ENCODE data around the gene C11orf52. TPM values are rescaled to one million over a fixed set of nuclear protein-coding genes. Genes with fewer than 3 reads are reported as not detected.
"Not testable (repeated sequence)": the region's sequence is repeated elsewhere in the genome, so short reads cannot be mapped to it uniquely, and the experiment has no call there.

The C11orf52 gene
- total RNA-seq, 1 experiment from 2014 or later: 2.0 TPM

- H3K4me1 Mint-ChIP-seq (ENCODE audit: insufficient read depth, unreplicated experiment): peaks cover 21% of the 10 kb centered on the region
- DNase-seq (ENCODE audit: unreplicated experiment): no peak
- no TSS peak for BruUV-seq (replicated peaks)
- no peak overlapping the region for H3K4me3 Mint-ChIP-seq (ENCODE audit: unreplicated experiment)
- intact Hi-C loops (cut with micrococcal nuclease): no loop called here
- H3K36me3 Mint-ChIP-seq (ENCODE audit: insufficient read depth, unreplicated experiment): no peaks in the 10 kb centered on the region
- ChIA-PET POLR2A (interaction anchor here (1.4 to 21.8 kb wide), 3 partner anchors 11 to 46 kb away, joined by 3 to 513 read pairs (median 28); partner anchors contain the start of gene CRYAB), CTCF (interaction anchor here (1.0 to 21.3 kb wide), 10 partner anchors 11 to 84 kb away, joined by 3 to 564 read pairs (median 10); partner anchors contain the start of genes ALG9, C11orf52 and CRYAB)
- no peaks in the 10 kb centered on the region for H3K9me3 Mint-ChIP-seq (ENCODE audit: unreplicated experiment)
- TF ChIP-seq CTCF (IDR thresholded peaks at IDR 0.05; ENCODE audit: unreplicated experiment): no peak
- peak overlapping the region; percentile 16 for H3K27ac Mint-ChIP-seq (ENCODE audit: low read depth, unreplicated experiment)
- no peaks in the 10 kb centered on the region for H3K27me3 Mint-ChIP-seq (ENCODE audit: insufficient read depth, unreplicated experiment)
These were observed 13.9 kb downstream of the C11orf52 start for GRCh38 chr11:111932611-111932950.

GRCh38 chr11:111933176-111933575 lies 14.5 kb downstream of the C11orf52 start:
- BruUV-seq (replicated peaks); intact Hi-C loops (cut with micrococcal nuclease); H3K4me3 Mint-ChIP-seq (ENCODE audit: unreplicated experiment); H3K9me3 Mint-ChIP-seq (ENCODE audit: unreplicated experiment); H3K36me3 Mint-ChIP-seq (ENCODE audit: insufficient read depth, unreplicated experiment); DNase-seq (ENCODE audit: unreplicated experiment); H3K27me3 Mint-ChIP-seq (ENCODE audit: insufficient read depth, unreplicated experiment): not testable (repeated sequence)
- H3K4me1 Mint-ChIP-seq (ENCODE audit: insufficient read depth, unreplicated experiment): peaks cover 27% of the 10 kb centered on the region
- CTCF ChIA-PET: interaction anchor here (0.6 to 21.3 kb wide), 3 partner anchors 14 to 53 kb away, joined by 3 to 564 read pairs (median 3); partner anchors contain the start of genes C11orf52 and CFAP68
- peak overlapping the region; percentile 16 for H3K27ac Mint-ChIP-seq (ENCODE audit: low read depth, unreplicated experiment)
- POLR2A ChIA-PET: interaction anchor here (3.5 to 21.8 kb wide), 3 partner anchors 10 to 45 kb away, joined by 28 to 513 read pairs (median 239); no protein-coding TSS in a partner anchor

- no peak for TF ChIP-seq CTCF (IDR thresholded peaks at IDR 0.05; ENCODE audit: unreplicated experiment)
- Mint-ChIP-seq H3K36me3 (ENCODE audit: insufficient read depth, unreplicated experiment) (no peaks in the 10 kb centered on the region), H3K27me3 (ENCODE audit: insufficient read depth, unreplicated experiment) (no peaks in the 10 kb centered on the region), H3K27ac (ENCODE audit: low read depth, unreplicated experiment) (no peak overlapping the region), H3K9me3 (ENCODE audit: unreplicated experiment) (no peaks in the 10 kb centered on the region), H3K4me3 (ENCODE audit: unreplicated experiment) (no peak overlapping the region), H3K4me1 (ENCODE audit: insufficient read depth, unreplicated experiment) (peaks cover 34% of the 10 kb centered on the region)
- no peak for DNase-seq (ENCODE audit: unreplicated experiment)
- intact Hi-C loops (cut with micrococcal nuclease): no loop called here
- BruUV-seq (replicated peaks): no TSS peak
- CTCF ChIA-PET: interaction anchor here (0.5 to 21.3 kb wide), 10 partner anchors 9 to 340 kb away, joined by 3 to 564 read pairs (median 4); partner anchors contain the start of gene CFAP68
- POLR2A ChIA-PET: interaction anchor here (0.9 to 21.8 kb wide), 5 partner anchors 10 to 63 kb away, joined by 3 to 513 read pairs (median 28); no protein-coding TSS in a partner anchor
These were observed 15.2 kb downstream of the C11orf52 start for GRCh38 chr11:111933872-111934271.

GRCh38 chr11:111934306-111934705 lies 15.6 kb downstream of the C11orf52 start:
- BruUV-seq (replicated peaks): no TSS peak
- POLR2A ChIA-PET: interaction anchor here (0.9 to 21.8 kb wide), 6 partner anchors 9 to 64 kb away, joined by 3 to 513 read pairs (median 19); partner anchors contain the start of genes CRYAB and HSPB2
- H3K4me1 Mint-ChIP-seq (ENCODE audit: insufficient read depth, unreplicated experiment): peaks cover 39% of the 10 kb centered on the region
- no peaks in the 10 kb centered on the region for H3K9me3 Mint-ChIP-seq (ENCODE audit: unreplicated experiment)
- H3K27ac Mint-ChIP-seq (ENCODE audit: low read depth, unreplicated experiment): no peak overlapping the region
- DNase-seq (ENCODE audit: unreplicated experiment): no peak
- H3K4me3 Mint-ChIP-seq (ENCODE audit: unreplicated experiment): no peak overlapping the region
- CTCF ChIA-PET: interaction anchor here (0.7 to 21.3 kb wide), 8 partner anchors 9 to 63 kb away, joined by 3 to 564 read pairs (median 4); partner anchors contain the start of gene CFAP68
- H3K27me3 Mint-ChIP-seq (ENCODE audit: insufficient read depth, unreplicated experiment): no peaks in the 10 kb centered on the region
- intact Hi-C loops (cut with micrococcal nuclease): no loop called here
- H3K36me3 Mint-ChIP-seq (ENCODE audit: insufficient read depth, unreplicated experiment): no peaks in the 10 kb centered on the region
- TF ChIP-seq CTCF (IDR thresholded peaks at IDR 0.05; ENCODE audit: unreplicated experiment): no peak
